Panc1 (cell line): ENCODE data around the gene WWOX. TPM values are rescaled to one million over a fixed set of nuclear protein-coding genes. Genes with fewer than 3 reads are reported as not detected.

ENCODE experiments used
- ATAC-seq: fragments of 200-7000 bp; cut with Tn5 transposase; 2 replicates; pipeline ENCODE4 v1.9.1; 2020; ENCODE audit warnings: mild to moderate bottlenecking, moderate library complexity
- BruUV-seq: library from RNA; stranded (reverse); fragments of 400-500 nt; replicated peaks from 2 replicates; lab custom pipeline; 2021; lab: Mats Ljungman, UMichigan
- CTCF ChIA-PET: fragments of 300-600 bp; sonication (Branson Sonifier 250); formaldehyde crosslinking; loops from one replicate; lab custom pipeline; 2022; ENCODE audit warnings: antibody characterized with exemption; lab: Charles Lee
- POLR2A ChIA-PET: fragments of 300-600 bp; sonication (Branson Sonifier 250); formaldehyde crosslinking; loops from one replicate; lab custom pipeline; 2022; ENCODE audit warnings: antibody characterized with exemption; lab: Charles Lee
- DNase-seq: peaks from one replicate; pipeline ENCODE4 v3.0.0-alpha.2; 2010; ENCODE audit warnings: low read depth, low spot score
- H3K27ac ChIP-seq: 2 replicates; pipeline ENCODE4 v1.5.1; 2011; ENCODE audit warnings: mild to moderate bottlenecking, low read length, inconsistent platforms
- H3K27me3 ChIP-seq: fragments of 200-500 bp; sonication (Bioruptor generic); 2 replicates; pipeline ENCODE4 v1.6.0; 2014; ENCODE audit warnings: low read length, inconsistent platforms; ENCODE audit not compliant: control insufficient read depth, insufficient read depth
- H3K36me3 ChIP-seq: fragments of 200-500 bp; sonication (Bioruptor generic); 2 replicates; pipeline ENCODE4 v1.5.1; 2014; ENCODE audit warnings: inconsistent platforms, mild to moderate bottlenecking, low read length, moderate library complexity; ENCODE audit not compliant: control insufficient read depth, insufficient read depth
- H3K4me1 ChIP-seq: 2 replicates; pipeline ENCODE4 v1.5.1; 2011; ENCODE audit warnings: inconsistent platforms, mild to moderate bottlenecking, low read length, moderate library complexity; ENCODE audit not compliant: control insufficient read depth, insufficient read depth
- H3K4me3 ChIP-seq, 2 experiments: 2 replicates each; pipeline ENCODE4 v1.5.1; 2011 to 2012; ENCODE audit warnings: low read depth in 2 of 2, low read length in 2 of 2, mild to moderate bottlenecking in 2 of 2, inconsistent platforms in 1 of 2, moderate library complexity in 1 of 2
- H3K9me3 ChIP-seq: fragments of 200-500 bp; sonication (Bioruptor generic); 2 replicates; pipeline ENCODE4 v1.5.1; 2014; ENCODE audit warnings: low read depth, mild to moderate bottlenecking, inconsistent platforms, low read length, moderate library complexity; ENCODE audit not compliant: control insufficient read depth, insufficient read depth
- CTCF ChIP-seq: fragments of 450-650 bp; IDR thresholded peaks from 2 replicates; pipeline ENCODE4 v1.5.1; 2017; ENCODE audit warnings: mild to moderate bottlenecking
- POLR2AphosphoS5 ChIP-seq: IDR thresholded peaks from 2 replicates; pipeline ENCODE4 v1.6.1; 2012; ENCODE audit warnings: mild to moderate bottlenecking, low read depth, low read length, moderate library complexity
- REST ChIP-seq, 2 experiments: IDR thresholded peaks; 2 replicates each; pipeline ENCODE4 v1.6.1; 2011 to 2012; ENCODE audit warnings: low read depth in 2 of 2, control low read depth in 1 of 2, low read length in 1 of 2, mild to moderate bottlenecking in 1 of 2, moderate library complexity in 1 of 2; ENCODE audit not compliant: insufficient read depth in 1 of 2
- SIN3A ChIP-seq: IDR thresholded peaks from 2 replicates; pipeline ENCODE4 v1.6.1; 2012; ENCODE audit warnings: low read depth, mild to moderate bottlenecking, low read length, moderate library complexity, borderline replicate concordance; ENCODE audit not compliant: insufficient read depth
- TCF7L2 ChIP-seq: IDR thresholded peaks from 2 replicates; pipeline ENCODE4 v1.6.1; 2011; ENCODE audit warnings: mild to moderate bottlenecking, low read depth, low read length, inconsistent platforms
- in situ Hi-C: cut with HindIII; loops from 2 replicates; pipeline ENCODE4 v1.10.0; 2016; ENCODE audit warnings: low sequenced_read_pairs, low pct_unique_long_range_greater_than_20kb
- intact Hi-C: fragments of 100-400 bp; cut with micrococcal nuclease; formaldehyde crosslinking; loops from one replicate; pipeline ENCODE4 v1.10.0; 2022; ENCODE audit not compliant: unreplicated experiment
- total RNA-seq: library from RNA; stranded (reverse); gene quantifications from one replicate; pipeline ENCODE4 v1.2.1, GENCODE V29; 2021; ENCODE audit not compliant: unreplicated experiment

The WWOX gene
- total RNA-seq, 1 experiment from 2014 or later: 12.5 TPM

GRCh38 chr16:78189121-78189520, 89.7 kb downstream of the WWOX start:
- Histone ChIP-seq H3K27ac (no peak overlapping the region), H3K4me1 (peaks cover 5% of the 10 kb centered on the region; the same call in 1 of the 2 replicates), H3K9me3 (no peaks in the 10 kb centered on the region), H3K27me3 (no peaks in the 10 kb centered on the region), H3K4me3 (no peak overlapping the region), H3K36me3 (no peaks in the 10 kb centered on the region)
- ATAC-seq: no peak
- no TSS peak for BruUV-seq
- in situ Hi-C loops (no loop called here), intact Hi-C loops (no loop called here)
- POLR2A ChIA-PET: no interaction called here
- no peak for DNase-seq
- CTCF ChIA-PET: no interaction called here
- TF ChIP-seq SIN3A (no peak), CTCF (no peak), TCF7L2 (no peak), POLR2AphosphoS5 (no peak)

GRCh38 chr16:78192734-78193488, 93.5 kb downstream of the WWOX start:
- DNase-seq (no peak), ATAC-seq (no peak)
- H3K4me1 ChIP-seq: no peaks in the 10 kb centered on the region; the same call in 1 of the 2 replicates
- H3K27ac ChIP-seq: no peak overlapping the region
- no peaks in the 10 kb centered on the region for H3K36me3 ChIP-seq
- no peak overlapping the region for H3K4me3 ChIP-seq
- H3K9me3 ChIP-seq: no peaks in the 10 kb centered on the region
- POLR2A ChIA-PET: no interaction called here
- in situ Hi-C loops (no loop called here), intact Hi-C loops (no loop called here)
- no peaks in the 10 kb centered on the region for H3K27me3 ChIP-seq
- TF ChIP-seq CTCF: no peak
- TF ChIP-seq SIN3A: no peak
- no peak for TF ChIP-seq TCF7L2
- TF ChIP-seq POLR2AphosphoS5: no peak
- TF ChIP-seq REST (IDR thresholded peaks at IDR 0.05; ENCODE audit: insufficient read depth in 1 of 2, low read depth in 2 of 2, low read length in 1 of 2): no peak
- no TSS peak for BruUV-seq
- CTCF ChIA-PET: no interaction called here
